GM12892 (cell line): ENCODE results near the gene SNX3.

Experiments used
- DNase-seq: peaks from one replicate; pipeline ENCODE4 v3.0.0; 2011; ENCODE audit not compliant: insufficient read length
- FAIRE-seq: peaks from 2 replicates; lab custom pipeline; 2011; peaks lifted over from hg19 to GRCh38; lab: Jason Lieb, UNC
- POLR2A ChIP-seq: IDR thresholded peaks from 2 replicates; pipeline ENCODE4 v1.6.1; 2011; ENCODE audit warnings: low read depth, low read length, control low read depth
- POLR2AphosphoS5 ChIP-seq: IDR thresholded peaks from 2 replicates; pipeline ENCODE4 v1.6.1; 2011; ENCODE audit warnings: low read depth, low read length, control low read depth
- TAF1 ChIP-seq: IDR thresholded peaks from 2 replicates; pipeline ENCODE4 v1.6.1; 2011; ENCODE audit warnings: low read depth, mild to moderate bottlenecking, control low read depth, low read length, borderline replicate concordance

The SNX3 gene

GRCh38 chr6:108174371-108175175 is 86.3 kb downstream of the SNX3 start:
- FAIRE-seq: no peak
- DNase-seq: no peak
- no peak for TF ChIP-seq POLR2AphosphoS5
- TF ChIP-seq TAF1: no peak
- TF ChIP-seq POLR2A: no peak

GRCh38 chr6:108171918-108172516 is 88.8 kb downstream of the SNX3 start:
- no peak for FAIRE-seq
- DNase-seq: no peak
- TF ChIP-seq POLR2A (no peak), TAF1 (no peak), POLR2AphosphoS5 (no peak)

GRCh38 chr6:108171291-108171917 is 89.4 kb downstream of the SNX3 start:
- DNase-seq (no peak), FAIRE-seq (no peak)
- TF ChIP-seq TAF1 (no peak), POLR2A (no peak), POLR2AphosphoS5 (no peak)

- DNase-seq: no peak
- TF ChIP-seq TAF1 (no peak), POLR2AphosphoS5 (no peak), POLR2A (no peak)
- no peak for FAIRE-seq
These were observed 90.2 kb downstream of the SNX3 start for GRCh38 chr6:108170332-108171290.

GRCh38 chr6:108169464-108170331 is 91.1 kb downstream of the SNX3 start:
- FAIRE-seq: no peak
- DNase-seq: no peak

GRCh38 chr6:108168501-108169463 is 92.1 kb downstream of the SNX3 start:
- no peak for FAIRE-seq
- TF ChIP-seq POLR2A (no peak), TAF1 (no peak), POLR2AphosphoS5 (no peak)
- DNase-seq: no peak

More at GRCh38 chr6:108169464-108170331, 91.1 kb downstream of the SNX3 start:
- TF ChIP-seq POLR2A (no peak), TAF1 (no peak), POLR2AphosphoS5 (no peak)

- TF ChIP-seq TAF1: no peak
- no peak for TF ChIP-seq POLR2A
- TF ChIP-seq POLR2AphosphoS5: no peak
- DNase-seq: no peak
- no peak for FAIRE-seq
These were observed 92.8 kb downstream of the SNX3 start for GRCh38 chr6:108168090-108168463.

- DNase-seq (no peak), FAIRE-seq (no peak)
- TF ChIP-seq POLR2A (no peak), TAF1 (no peak), POLR2AphosphoS5 (no peak)
These were observed 93.3 kb downstream of the SNX3 start for GRCh38 chr6:108167449-108168089.
